MCF 10A (cell line): ENCODE measurements around the gene GMPPA. TPM values are rescaled to one million over a fixed set of nuclear protein-coding genes. Genes with fewer than 3 reads are reported as not detected.

Experiments
- BruUV-seq: library from RNA; stranded (reverse); fragments of 400-500 nt; replicated peaks from 2 replicates; lab custom pipeline; 2021; lab: Mats Ljungman, UMichigan
- CTCF ChIA-PET: fragments of 300-600 bp; sonication (Branson Sonifier 250); formaldehyde crosslinking; extraction: SDS; loops from one replicate; lab custom pipeline; 2021; ENCODE audit warnings: antibody characterized with exemption, inconsistent platforms; lab: Yijun Ruan, JAX
- POLR2A ChIA-PET: fragments of 300-600, 350-650 bp; sonication (Branson Sonifier 250); formaldehyde crosslinking; extraction: SDS; loops from one replicate; lab custom pipeline; 2020; ENCODE audit warnings: antibody characterized with exemption, inconsistent platforms; lab: Yijun Ruan, JAX
- DNase-seq: peaks from one replicate; pipeline ENCODE4 v3.0.0-alpha.2; 2018; ENCODE audit not compliant: unreplicated experiment
- H3K27ac Mint-ChIP-seq: one replicate; pipeline ENCODE4 v1.8.0; 2022; ENCODE audit warnings: mild to moderate bottlenecking, low read depth, mixed read lengths; ENCODE audit not compliant: unreplicated experiment
- H3K27me3 Mint-ChIP-seq: one replicate; pipeline ENCODE4 v1.8.0; 2022; ENCODE audit warnings: mixed read lengths; ENCODE audit not compliant: insufficient read depth, unreplicated experiment
- H3K36me3 Mint-ChIP-seq: one replicate; pipeline ENCODE4 v1.8.0; 2022; ENCODE audit warnings: mild to moderate bottlenecking, moderate library complexity, mixed read lengths; ENCODE audit not compliant: insufficient read depth, unreplicated experiment
- H3K4me1 Mint-ChIP-seq: one replicate; pipeline ENCODE4 v1.8.0; 2022; ENCODE audit warnings: mixed read lengths; ENCODE audit not compliant: insufficient read depth, unreplicated experiment
- H3K4me3 Mint-ChIP-seq: one replicate; pipeline ENCODE4 v1.8.0; 2022; ENCODE audit warnings: mild to moderate bottlenecking, moderate library complexity, mixed read lengths; ENCODE audit not compliant: unreplicated experiment
- H3K9me3 Mint-ChIP-seq: one replicate; pipeline ENCODE4 v1.8.0; 2022; ENCODE audit warnings: mixed read lengths; ENCODE audit not compliant: unreplicated experiment
- CTCF ChIP-seq: fragments of 200-600 bp; IDR thresholded peaks from one replicate; pipeline ENCODE4 v1.8.0; 2022; ENCODE audit warnings: antibody characterized with exemption, mild to moderate bottlenecking; ENCODE audit not compliant: unreplicated experiment
- intact Hi-C: fragments of 100-400 bp; cut with micrococcal nuclease; formaldehyde crosslinking; loops from 2 replicates; pipeline ENCODE4 v1.14.1; 2022
- total RNA-seq: library from RNA; stranded (reverse); gene quantifications from 2 replicates; pipeline ENCODE4 v1.2.3, GENCODE V29; 2022

GMPPA gene
- total RNA-seq, 1 experiment from 2014 or later = 70.7 TPM

GRCh38 chr2:219476652-219477151 is 22.0 kb upstream of the GMPPA start:
- no TSS peak for BruUV-seq
- H3K27me3 Mint-ChIP-seq = no peaks in the 10 kb centered on the region

DNA sequence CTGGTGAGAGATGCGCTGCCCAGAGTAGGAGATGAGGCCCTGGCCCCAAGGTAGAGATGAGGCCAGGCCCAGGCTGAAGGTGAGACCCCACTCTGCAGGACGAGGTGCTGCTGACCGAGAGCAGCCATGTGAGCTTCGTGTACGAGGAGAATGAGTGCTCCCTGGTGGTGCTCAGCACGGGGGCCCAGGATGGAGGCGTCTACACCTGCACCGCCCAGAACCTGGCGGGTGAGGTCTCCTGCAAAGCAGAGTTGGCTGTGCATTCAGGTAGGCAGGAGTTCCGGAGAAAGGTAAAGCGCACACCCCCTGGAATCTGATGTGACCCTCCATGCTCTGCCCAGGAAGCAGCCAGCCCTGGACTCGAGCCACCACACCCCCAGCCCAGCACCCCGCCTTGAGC is 21.5 kb upstream of the GMPPA start:
- Mint-ChIP-seq H3K36me3 (peaks cover 11% of the 10 kb centered on the region), H3K9me3 (no peaks in the 10 kb centered on the region), H3K27ac (no peak overlapping the region), H3K4me3 (no peak overlapping the region), H3K27me3 (no peaks in the 10 kb centered on the region), H3K4me1 (no peaks in the 10 kb centered on the region)
- POLR2A ChIA-PET = interaction anchor here (0.5 to 1.5 kb wide), 2 partner anchors 22 to 495 kb away, joined by 3 to 4 read pairs; partner anchors contain the start of gene GMPPA
- intact Hi-C loops = no loop called here
- BruUV-seq = no TSS peak
- no peak for TF ChIP-seq CTCF
- no peak for DNase-seq
- CTCF ChIA-PET = interaction anchor here (0.5 to 2.8 kb wide), 9 partner anchors 8 to 131 kb away, joined by 3 to 30 read pairs (median 4); a partner anchor contains a TSS

More at GRCh38 chr2:219476652-219477151, 22.0 kb upstream of the GMPPA start:
- TF ChIP-seq CTCF = no peak
- no peak overlapping the region for H3K4me3 Mint-ChIP-seq
- no peaks in the 10 kb centered on the region for H3K9me3 Mint-ChIP-seq
- ChIA-PET POLR2A (interaction anchor here (0.5 to 1.5 kb wide), 2 partner anchors 22 to 495 kb away, joined by 3 to 4 read pairs; partner anchors contain the start of gene GMPPA), CTCF (interaction anchor here (0.5 to 2.8 kb wide), 19 partner anchors 9 to 980 kb away, joined by 3 to 30 read pairs (median 4); a partner anchor contains a TSS)
- no peaks in the 10 kb centered on the region for H3K4me1 Mint-ChIP-seq
- no peak overlapping the region for H3K27ac Mint-ChIP-seq
- intact Hi-C loops = loop anchor here (1.0 kb wide), 3 partner anchors 54 to 213 kb away; no protein-coding TSS in a partner anchor
- no peak for DNase-seq
- H3K36me3 Mint-ChIP-seq = peaks cover 11% of the 10 kb centered on the region

DNA sequence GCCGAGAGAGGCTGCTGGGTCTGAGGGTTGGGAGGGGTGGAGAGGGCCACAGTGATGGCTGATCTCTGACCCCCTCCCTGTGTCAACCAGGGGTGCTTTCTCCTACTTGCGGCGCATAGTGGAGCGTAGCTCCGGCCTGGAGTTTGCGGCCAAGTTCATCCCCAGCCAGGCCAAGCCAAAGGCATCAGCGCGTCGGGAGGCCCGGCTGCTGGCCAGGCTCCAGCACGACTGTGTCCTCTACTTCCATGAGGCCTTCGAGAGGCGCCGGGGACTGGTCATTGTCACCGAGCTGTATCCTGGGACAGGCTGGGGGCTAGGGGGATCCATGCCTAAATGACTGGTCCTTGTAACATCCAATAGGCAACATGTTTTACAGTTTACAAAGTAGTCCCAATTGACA is 20.9 kb upstream of the GMPPA start:
- H3K27ac Mint-ChIP-seq = no peak overlapping the region
- no peaks in the 10 kb centered on the region for H3K27me3 Mint-ChIP-seq
- no peak for TF ChIP-seq CTCF
- intact Hi-C loops = no loop called here
- no peak for DNase-seq
- no peaks in the 10 kb centered on the region for H3K9me3 Mint-ChIP-seq
- CTCF ChIA-PET = interaction anchor here (0.7 to 2.1 kb wide), 7 partner anchors 14 to 76 kb away, joined by 3 to 8 read pairs (median 3); a partner anchor contains a TSS
- POLR2A ChIA-PET = no interaction called here
- H3K36me3 Mint-ChIP-seq = peaks cover 11% of the 10 kb centered on the region
- no peak overlapping the region for H3K4me3 Mint-ChIP-seq
- no peaks in the 10 kb centered on the region for H3K4me1 Mint-ChIP-seq
- BruUV-seq = no TSS peak

DNA sequence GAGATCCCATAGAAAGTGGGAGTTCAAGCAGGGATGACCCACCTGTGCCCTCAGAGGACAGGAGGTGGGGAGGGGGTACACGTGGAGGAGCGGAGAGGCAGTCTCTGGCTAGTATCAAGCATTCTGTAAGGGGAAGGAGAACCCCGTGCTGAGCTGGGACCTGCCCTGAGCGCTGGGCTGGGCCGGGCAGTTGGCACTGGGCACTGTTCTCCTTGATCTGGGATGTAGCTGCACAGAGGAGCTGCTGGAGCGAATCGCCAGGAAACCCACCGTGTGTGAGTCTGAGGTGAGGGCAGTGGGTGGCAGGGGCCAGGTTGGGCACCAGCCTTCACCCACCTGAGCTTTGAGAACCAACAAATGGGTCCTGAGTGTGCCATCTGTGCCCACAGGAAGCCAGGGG is 19.8 kb upstream of the GMPPA start:
- intact Hi-C loops = no loop called here
- Mint-ChIP-seq H3K9me3 (no peaks in the 10 kb centered on the region), H3K27ac (no peak overlapping the region), H3K4me3 (no peak overlapping the region), H3K36me3 (peaks cover 15% of the 10 kb centered on the region), H3K27me3 (no peaks in the 10 kb centered on the region), H3K4me1 (no peaks in the 10 kb centered on the region)
- ChIA-PET POLR2A (no interaction called here), CTCF (interaction anchor here (0.7 to 1.1 kb wide), 2 partner anchors 20 to 43 kb away, joined by 3 to 4 read pairs; no protein-coding TSS in a partner anchor)
- no peak for TF ChIP-seq CTCF
- DNase-seq = no peak
- no TSS peak for BruUV-seq
